Measurements from ENCODE around the gene RARB. TPM values are rescaled to one million over a fixed set of nuclear protein-coding genes. Genes with fewer than 3 reads are reported as not detected.

Gene RARB
- total RNA-seq, 1 experiment from 2014 or later: not detected

DNA sequence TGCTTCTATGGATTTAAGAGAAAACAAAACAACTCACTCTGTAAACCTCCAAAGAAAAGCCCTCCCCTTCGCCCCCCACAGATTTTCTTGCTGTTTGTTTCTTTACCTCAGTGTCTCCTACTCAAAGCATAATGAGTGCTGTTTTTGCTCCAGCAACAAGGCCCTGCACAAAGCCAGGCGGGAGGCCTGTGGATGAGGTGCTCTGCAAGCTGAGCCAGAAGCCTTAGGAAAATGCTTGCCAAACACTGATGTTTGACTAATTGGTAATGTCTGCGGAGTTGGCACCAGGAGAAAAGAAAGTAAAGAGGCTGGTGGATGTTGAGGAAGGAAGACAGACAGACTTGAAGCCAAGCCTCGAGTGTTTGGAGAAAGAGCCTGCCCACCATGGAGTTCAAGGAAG lies 99.7 kb downstream of the RARB start:
- H3K27me3 ChIP-seq (ENCODE audit: low read length): peaks cover 41% of the 10 kb centered on the region
- intact Hi-C loops (cut with micrococcal nuclease): no loop called here

DNA sequence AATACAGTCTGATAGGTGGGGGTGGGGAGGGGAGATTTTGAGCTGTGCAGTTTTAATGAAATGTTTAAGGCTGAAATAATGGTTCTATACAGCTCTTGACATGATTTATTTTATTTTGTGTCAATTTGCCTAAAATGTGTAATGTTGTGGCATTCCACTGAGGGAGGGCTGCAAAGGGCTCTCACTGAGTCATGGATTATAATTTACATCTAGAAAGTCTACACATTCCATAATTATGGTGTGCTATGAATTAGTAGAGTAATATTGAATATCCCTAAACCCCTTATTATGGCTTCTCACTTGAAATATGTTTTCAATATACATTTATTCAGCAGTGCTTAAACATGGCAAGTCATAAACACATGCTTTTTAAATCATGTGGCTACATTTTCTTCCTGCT lies 103.9 kb downstream of the RARB start:
- CTCF ChIA-PET: interaction anchor here (0.7 kb wide), 1 partner anchor 323 kb away, joined by 16 read pairs; no protein-coding TSS in a partner anchor

More for the DNA sequence above, 99.7 kb downstream of the RARB start:
- Histone ChIP-seq H3K9me2 (replicated peaks; ENCODE audit: low read length) (no peaks in the 10 kb centered on the region), H3K79me2 (ENCODE audit: low read length) (no peaks in the 10 kb centered on the region), H3K27ac (ENCODE audit: low read length) (no peak overlapping the region), H3K4me1 (ENCODE audit: insufficient read depth, low read length) (no peaks in the 10 kb centered on the region), H3K9ac (ENCODE audit: low read length) (no peak overlapping the region), H3K9me3 (ENCODE audit: low read length) (no peaks in the 10 kb centered on the region), H4K20me1 (ENCODE audit: low read length) (no peaks in the 10 kb centered on the region), H3K4me3 (ENCODE audit: low read length) (no peak overlapping the region), H3K36me3 (ENCODE audit: low read depth, low read length) (no peaks in the 10 kb centered on the region), H3F3A (ENCODE audit: low read length, unreplicated experiment) (no peaks in the 10 kb centered on the region), H3K4me2 (ENCODE audit: low read length) (no peak overlapping the region), H2AFZ (ENCODE audit: low read length) (no peak overlapping the region)
- ATAC-seq (no peak), DNase-seq (no peak)
- ChIA-PET CTCF (no interaction called here), POLR2A (ENCODE audit: unreplicated experiment) (no interaction called here)
- no TSS peak for BruUV-seq (replicated peaks)
- TF ChIP-seq, protein P1, sequence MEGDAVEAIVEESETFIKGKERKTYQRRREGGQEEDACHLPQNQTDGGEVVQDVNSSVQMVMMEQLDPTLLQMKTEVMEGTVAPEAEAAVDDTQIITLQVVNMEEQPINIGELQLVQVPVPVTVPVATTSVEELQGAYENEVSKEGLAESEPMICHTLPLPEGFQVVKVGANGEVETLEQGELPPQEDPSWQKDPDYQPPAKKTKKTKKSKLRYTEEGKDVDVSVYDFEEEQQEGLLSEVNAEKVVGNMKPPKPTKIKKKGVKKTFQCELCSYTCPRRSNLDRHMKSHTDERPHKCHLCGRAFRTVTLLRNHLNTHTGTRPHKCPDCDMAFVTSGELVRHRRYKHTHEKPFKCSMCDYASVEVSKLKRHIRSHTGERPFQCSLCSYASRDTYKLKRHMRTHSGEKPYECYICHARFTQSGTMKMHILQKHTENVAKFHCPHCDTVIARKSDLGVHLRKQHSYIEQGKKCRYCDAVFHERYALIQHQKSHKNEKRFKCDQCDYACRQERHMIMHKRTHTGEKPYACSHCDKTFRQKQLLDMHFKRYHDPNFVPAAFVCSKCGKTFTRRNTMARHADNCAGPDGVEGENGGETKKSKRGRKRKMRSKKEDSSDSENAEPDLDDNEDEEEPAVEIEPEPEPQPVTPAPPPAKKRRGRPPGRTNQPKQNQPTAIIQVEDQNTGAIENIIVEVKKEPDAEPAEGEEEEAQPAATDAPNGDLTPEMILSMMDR (conservative IDR thresholded peaks at IDR 0.05; ENCODE audit: low read depth, low read length): no peak
- no peak for TF ChIP-seq EZH2phosphoT487 (IDR thresholded peaks at IDR 0.05; ENCODE audit: borderline replicate concordance, low read length)
- TF ChIP-seq EZH2 (IDR thresholded peaks at IDR 0.05; ENCODE audit: low read length, unreplicated experiment): no peak

More for the DNA sequence above, 103.9 kb downstream of the RARB start:
- intact Hi-C loops (cut with micrococcal nuclease): loop anchor here (1.0 kb wide), 1 partner anchor 62 kb away; no protein-coding TSS in a partner anchor
- no peak overlapping the region for H3K4me2 ChIP-seq (ENCODE audit: low read length)
- no peak overlapping the region for H3K27ac ChIP-seq (ENCODE audit: low read length)
- H3K9me3 ChIP-seq (ENCODE audit: low read length): no peaks in the 10 kb centered on the region
- POLR2A ChIA-PET (ENCODE audit: unreplicated experiment): no interaction called here
- no peaks in the 10 kb centered on the region for H3F3A ChIP-seq (ENCODE audit: low read length, unreplicated experiment)
- no peaks in the 10 kb centered on the region for H4K20me1 ChIP-seq (ENCODE audit: low read length)
- no peak overlapping the region for H3K4me3 ChIP-seq (ENCODE audit: low read length)
- H3K36me3 ChIP-seq (ENCODE audit: low read depth, low read length): no peaks in the 10 kb centered on the region
- H2AFZ ChIP-seq (ENCODE audit: low read length): no peak overlapping the region
- H3K79me2 ChIP-seq (ENCODE audit: low read length): no peaks in the 10 kb centered on the region
- DNase-seq (no peak), ATAC-seq (no peak)
- peaks cover 24% of the 10 kb centered on the region for H3K27me3 ChIP-seq (ENCODE audit: low read length)
- H3K4me1 ChIP-seq (ENCODE audit: insufficient read depth, low read length): no peaks in the 10 kb centered on the region
- TF ChIP-seq EZH2phosphoT487 (IDR thresholded peaks at IDR 0.05; ENCODE audit: borderline replicate concordance, low read length) (no peak), EZH2 (IDR thresholded peaks at IDR 0.05; ENCODE audit: low read length, unreplicated experiment) (no peak)
- TF ChIP-seq, protein P1 (conservative IDR thresholded peaks at IDR 0.05; ENCODE audit: low read depth, low read length): no peak
- H3K9me2 ChIP-seq (replicated peaks; ENCODE audit: low read length): no peaks in the 10 kb centered on the region
- no TSS peak for BruUV-seq (replicated peaks)
- H3K9ac ChIP-seq (ENCODE audit: low read length): no peak overlapping the region

All from PC-3 (cell line).